ENCODE data around the gene CX3CL1.

The CX3CL1 gene

DNA sequence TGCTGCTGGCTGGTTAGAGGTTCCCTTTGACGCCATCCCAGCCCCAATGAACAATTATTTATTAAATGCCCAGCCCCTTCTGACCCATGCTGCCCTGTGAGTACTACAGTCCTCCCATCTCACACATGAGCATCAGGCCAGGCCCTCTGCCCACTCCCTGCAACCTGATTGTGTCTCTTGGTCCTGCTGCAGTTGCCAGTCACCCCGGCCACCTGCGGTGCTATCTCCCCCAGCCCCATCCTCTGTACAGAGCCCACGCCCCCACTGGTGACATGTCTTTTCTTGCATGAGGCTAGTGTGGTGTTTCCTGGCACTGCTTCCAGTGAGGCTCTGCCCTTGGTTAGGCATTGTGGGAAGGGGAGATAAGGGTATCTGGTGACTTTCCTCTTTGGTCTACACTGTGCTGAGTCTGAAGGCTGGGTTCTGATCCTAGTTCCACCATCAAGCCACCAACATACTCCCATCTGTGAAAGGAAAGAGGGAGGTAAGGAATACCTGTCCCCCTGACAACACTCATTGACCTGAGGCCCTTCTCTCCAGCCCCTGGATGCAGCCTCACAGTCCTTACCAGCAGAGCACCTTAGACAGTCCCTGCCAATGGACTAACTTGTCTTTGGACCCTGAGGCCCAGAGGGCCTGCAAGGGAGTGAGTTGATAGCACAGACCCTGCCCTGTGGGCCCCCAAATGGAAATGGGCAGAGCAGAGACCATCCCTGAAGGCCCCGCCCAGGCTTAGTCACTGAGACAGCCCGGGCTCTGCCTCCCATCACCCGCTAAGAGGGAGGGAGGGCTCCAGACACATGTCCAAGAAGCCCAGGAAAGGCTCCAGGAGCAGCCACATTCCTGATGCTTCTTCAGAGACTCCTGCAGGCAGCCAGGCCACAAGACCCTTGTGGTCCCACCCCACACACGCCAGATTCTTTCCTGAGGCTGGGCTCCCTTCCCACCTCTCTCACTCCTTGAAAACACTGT, 11.3 kb downstream of the CX3CL1 start:
- H3K4me3 ChIP-seq (ENCODE audit: low read depth, low read length): no peak overlapping the region
- TF ChIP-seq, protein P1, sequence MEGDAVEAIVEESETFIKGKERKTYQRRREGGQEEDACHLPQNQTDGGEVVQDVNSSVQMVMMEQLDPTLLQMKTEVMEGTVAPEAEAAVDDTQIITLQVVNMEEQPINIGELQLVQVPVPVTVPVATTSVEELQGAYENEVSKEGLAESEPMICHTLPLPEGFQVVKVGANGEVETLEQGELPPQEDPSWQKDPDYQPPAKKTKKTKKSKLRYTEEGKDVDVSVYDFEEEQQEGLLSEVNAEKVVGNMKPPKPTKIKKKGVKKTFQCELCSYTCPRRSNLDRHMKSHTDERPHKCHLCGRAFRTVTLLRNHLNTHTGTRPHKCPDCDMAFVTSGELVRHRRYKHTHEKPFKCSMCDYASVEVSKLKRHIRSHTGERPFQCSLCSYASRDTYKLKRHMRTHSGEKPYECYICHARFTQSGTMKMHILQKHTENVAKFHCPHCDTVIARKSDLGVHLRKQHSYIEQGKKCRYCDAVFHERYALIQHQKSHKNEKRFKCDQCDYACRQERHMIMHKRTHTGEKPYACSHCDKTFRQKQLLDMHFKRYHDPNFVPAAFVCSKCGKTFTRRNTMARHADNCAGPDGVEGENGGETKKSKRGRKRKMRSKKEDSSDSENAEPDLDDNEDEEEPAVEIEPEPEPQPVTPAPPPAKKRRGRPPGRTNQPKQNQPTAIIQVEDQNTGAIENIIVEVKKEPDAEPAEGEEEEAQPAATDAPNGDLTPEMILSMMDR (IDR thresholded peaks at IDR 0.05; ENCODE audit: low read depth, low read length, missing control alignments): no peak
- no peak for DNase-seq (ENCODE audit: low read depth)

DNA sequence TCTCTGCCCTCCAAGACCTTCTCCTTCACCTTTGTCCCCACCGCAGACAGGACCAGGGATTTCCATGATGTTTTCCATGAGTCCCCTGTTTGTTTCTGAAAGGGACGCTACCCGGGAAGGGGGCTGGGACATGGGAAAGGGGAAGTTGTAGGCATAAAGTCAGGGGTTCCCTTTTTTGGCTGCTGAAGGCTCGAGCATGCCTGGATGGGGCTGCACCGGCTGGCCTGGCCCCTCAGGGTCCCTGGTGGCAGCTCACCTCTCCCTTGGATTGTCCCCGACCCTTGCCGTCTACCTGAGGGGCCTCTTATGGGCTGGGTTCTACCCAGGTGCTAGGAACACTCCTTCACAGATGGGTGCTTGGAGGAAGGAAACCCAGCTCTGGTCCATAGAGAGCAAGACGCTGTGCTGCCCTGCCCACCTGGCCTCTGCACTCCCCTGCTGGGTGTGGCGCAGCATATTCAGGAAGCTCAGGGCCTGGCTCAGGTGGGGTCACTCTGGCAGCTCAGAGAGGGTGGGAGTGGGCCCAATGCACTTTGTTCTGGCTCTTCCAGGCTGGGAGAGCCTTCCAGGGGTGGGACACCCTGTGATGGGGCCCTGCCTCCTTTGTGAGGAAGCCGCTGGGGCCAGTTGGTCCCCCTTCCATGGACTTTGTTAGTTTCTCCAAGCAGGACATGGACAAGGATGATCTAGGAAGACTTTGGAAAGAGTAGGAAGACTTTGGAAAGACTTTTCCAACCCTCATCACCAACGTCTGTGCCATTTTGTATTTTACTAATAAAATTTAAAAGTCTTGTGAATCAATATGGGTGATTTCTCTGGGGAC, 12.2 kb downstream of the CX3CL1 start:
- TF ChIP-seq, protein P1 (IDR thresholded peaks at IDR 0.05; ENCODE audit: low read depth, low read length, missing control alignments): no peak
- H3K4me3 ChIP-seq (ENCODE audit: low read depth, low read length): no peak overlapping the region
- DNase-seq (ENCODE audit: low read depth): no peak

DNA sequence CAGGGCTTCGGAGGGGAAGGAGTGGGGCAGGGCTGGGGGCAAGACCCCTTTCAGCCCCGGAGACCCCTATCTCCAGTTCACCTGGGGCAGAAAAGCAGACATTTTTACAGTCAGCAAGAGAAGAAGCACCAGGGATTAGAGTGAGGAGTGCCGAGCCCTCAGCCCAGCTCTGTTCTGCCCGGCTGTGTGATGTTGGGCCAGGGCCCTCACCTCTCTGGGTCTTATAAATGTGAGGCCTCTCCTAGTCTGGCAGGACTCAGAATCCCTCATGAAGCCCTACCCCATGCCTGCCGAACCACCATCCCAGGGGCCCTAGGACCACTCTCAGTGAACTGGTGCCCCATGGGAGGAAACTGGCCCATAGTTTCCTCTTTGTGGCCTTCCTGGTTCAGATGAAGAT, 12.8 kb downstream of the CX3CL1 start:
- DNase-seq (ENCODE audit: low read depth): no peak
- TF ChIP-seq, protein P1 (IDR thresholded peaks at IDR 0.05; ENCODE audit: low read depth, low read length, missing control alignments): no peak
- no peak overlapping the region for H3K4me3 ChIP-seq (ENCODE audit: low read depth, low read length)

DNA sequence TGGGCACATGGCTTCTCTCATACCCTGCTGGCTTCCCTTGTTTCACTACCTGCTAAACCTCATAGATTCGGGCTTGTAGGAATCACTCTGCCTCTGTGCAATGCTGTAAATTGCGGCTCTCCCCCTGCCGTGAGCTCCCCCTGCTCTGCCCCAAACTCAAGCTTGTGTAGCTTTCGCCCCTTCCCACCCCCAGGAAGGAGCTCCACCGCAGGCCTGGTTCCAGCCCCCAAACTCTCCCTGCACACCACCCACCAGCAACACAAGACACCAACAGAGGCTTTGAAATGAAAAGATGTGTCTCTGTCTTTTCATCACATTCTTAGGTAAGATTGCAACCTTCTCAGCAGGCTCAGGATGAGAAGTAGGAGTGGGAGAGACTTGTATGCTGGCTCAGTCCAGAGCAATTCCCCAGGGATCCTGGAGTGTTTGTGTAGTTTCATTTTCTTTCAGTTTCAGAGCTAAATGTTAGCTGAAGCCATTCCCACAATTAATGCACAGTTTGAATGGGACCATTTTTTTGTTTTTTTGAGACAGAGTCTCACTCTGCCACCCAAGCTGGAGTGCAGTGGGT, 14.2 kb downstream of the CX3CL1 start:
- TF ChIP-seq, protein P1 (IDR thresholded peaks at IDR 0.05; ENCODE audit: low read depth, low read length, missing control alignments): no peak
- no peak overlapping the region for H3K4me3 ChIP-seq (ENCODE audit: low read depth, low read length)
- no peak for DNase-seq (ENCODE audit: low read depth)

DNA sequence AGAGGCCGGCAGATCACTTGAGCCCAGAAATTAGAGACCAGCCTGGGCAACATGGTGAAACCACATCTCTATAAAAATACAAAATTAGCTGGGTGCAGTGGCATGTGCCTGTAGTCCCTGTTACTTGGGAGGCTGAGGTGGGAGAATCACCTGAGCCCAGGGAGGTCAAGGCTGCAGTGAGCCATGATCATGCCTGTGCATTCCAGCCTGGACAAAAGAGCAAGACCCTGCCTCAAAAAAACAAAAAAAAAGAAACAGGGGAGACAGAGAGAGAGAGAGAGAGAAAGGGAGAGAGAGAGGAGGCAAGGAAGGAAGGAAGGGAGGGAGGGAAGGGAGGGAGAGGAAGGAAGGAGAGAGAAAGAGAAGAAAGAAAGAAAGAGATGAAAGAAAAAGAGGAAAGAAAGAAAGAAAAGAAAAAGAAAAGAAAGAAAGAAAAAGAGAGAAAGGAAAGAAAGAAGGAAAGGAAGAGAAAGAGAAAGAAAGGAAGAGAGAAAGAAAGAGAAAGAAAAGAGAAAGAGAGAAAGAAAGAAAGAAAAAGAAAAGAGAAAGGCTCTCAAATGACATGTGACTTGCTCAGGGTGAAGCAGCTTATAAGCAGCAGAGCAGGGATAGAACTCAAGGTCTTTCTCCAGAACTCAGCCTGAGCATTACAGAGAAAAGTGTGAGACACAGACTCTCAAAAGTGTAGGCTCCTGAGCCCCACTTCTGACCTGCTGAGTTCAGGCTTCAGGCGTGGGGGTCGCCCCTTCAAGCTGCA, 15.5 kb downstream of the CX3CL1 start:
- H3K4me3 ChIP-seq (ENCODE audit: low read depth, low read length): no peak overlapping the region
- TF ChIP-seq, protein P1 (IDR thresholded peaks at IDR 0.05; ENCODE audit: low read depth, low read length, missing control alignments): no peak
- DNase-seq (ENCODE audit: low read depth): no peak

DNA sequence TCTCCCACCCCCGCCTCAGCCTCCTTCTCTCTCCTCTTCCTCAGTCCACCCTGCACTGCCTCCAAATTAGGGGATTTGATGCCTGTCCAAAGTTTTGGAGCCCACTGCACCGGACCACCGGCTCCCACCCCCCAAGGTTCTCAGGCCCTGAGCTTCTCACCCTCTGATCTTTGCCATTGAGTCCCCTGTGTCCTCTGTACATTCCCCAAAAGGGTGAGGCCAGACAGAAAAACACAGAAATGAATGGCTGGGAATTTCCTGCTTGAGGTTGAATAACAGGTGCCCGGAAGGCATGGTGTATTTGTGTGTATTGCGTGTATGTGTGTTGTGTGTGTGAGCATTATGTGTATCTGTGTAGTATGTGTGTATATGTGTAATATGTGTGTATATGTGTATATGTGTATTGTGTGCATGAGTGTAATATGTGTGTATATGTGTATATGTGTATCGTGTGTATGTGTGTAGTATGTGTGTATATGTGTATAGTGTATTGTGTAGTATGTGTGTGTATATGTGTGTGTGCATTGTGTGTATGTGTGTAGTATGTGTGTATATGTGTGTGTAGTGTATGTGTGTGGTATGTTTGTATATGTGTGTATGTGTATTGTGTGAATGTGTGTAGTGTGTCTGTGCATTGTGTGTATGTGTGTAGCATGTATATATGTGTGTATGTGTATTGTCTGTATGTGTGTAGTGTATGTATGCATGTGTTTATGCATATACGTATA, 16.2 kb downstream of the CX3CL1 start:
- TF ChIP-seq, protein P1 (IDR thresholded peaks at IDR 0.05; ENCODE audit: low read depth, low read length, missing control alignments): no peak
- H3K4me3 ChIP-seq (ENCODE audit: low read depth, low read length): no peak overlapping the region
- DNase-seq (ENCODE audit: low read depth): peak; percentile 62
